ENCODE measurements around the gene PLAAT2.

- TF ChIP-seq YY1 (IDR thresholded peaks at IDR 0.05; ENCODE audit: insufficient read depth, insufficient read length) (no peak), SUZ12 (IDR thresholded peaks at IDR 0.05; ENCODE audit: extremely low read depth, insufficient read depth, insufficient read length) (no peak)
These were observed 4.6 kb downstream of the PLAAT2 start for GRCh38 chr11:63558459-63559157.

Data from NT2/D1 (cell line).